HG03378 (cell line): ENCODE measurements around the gene MS4A14.
A peak's percentile ranks its signal among the peaks of the same experiment; 100 is the strongest.
"Not testable (repeated sequence)": the region's sequence is repeated elsewhere in the genome, so short reads cannot be mapped to it uniquely, and the experiment has no call there.

Source experiments
- ATAC-seq: cut with Tn5 transposase; IDR thresholded peaks from one replicate; pipeline ENCODE4 v1.9.1; 2021; ENCODE audit warnings: mild to moderate bottlenecking, moderate library complexity; ENCODE audit not compliant: unreplicated experiment

MS4A14 gene

DNA sequence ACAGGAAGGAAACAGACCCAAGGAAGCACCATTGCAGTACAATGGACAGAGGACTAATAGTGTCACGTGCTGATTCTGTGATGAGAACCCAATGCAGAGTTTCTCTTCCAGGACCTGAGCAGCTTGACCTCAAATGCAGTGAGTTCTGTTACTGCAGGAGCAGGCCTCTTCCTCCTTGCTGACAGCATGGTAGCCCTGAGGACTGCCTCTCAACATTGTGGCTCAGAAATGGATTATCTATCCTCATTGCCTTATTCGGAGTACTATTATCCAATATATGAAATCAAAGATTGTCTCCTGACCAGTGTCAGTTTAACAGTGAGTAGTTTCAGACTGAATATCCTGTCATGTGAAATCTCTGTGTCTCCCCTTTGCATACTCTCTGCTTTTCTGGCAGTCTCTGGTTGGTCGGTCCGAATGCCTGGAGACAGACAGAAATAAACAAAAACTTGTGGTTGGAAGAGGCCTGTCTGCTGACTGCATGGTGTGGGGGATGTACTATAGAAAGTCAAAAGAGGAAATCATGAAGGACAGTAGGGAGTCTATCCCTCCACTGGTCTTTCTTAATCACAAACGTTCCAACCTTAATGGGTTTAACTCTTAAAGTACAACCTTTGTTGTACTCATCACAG lies 6.9 kb upstream of the MS4A14 start:
- peak; percentile 93 for ATAC-seq

- no peak for ATAC-seq
Observed at GRCh38 chr11:60390419-60390818, 5.8 kb upstream of the MS4A14 start.

DNA sequence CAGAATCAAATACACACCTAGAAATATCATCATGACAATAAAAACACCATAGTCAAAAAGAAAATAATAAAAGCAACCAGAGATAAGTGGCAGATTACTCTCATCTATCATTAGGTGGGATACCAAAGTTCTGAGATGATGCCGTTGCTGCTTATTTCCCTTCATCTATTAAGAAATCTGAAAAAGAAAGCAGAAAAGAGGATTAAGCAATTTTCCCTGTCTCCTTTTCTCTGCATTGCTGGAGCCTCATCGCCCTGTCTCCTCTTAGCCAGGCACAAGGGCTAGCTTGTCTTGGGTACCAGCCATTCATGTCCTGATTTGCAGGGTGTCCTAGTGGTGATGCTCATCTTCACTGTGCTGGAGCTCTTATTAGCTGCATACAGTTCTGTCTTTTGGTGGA lies 3.9 kb upstream of the MS4A14 start:
- ATAC-seq, result no peak

DNA sequence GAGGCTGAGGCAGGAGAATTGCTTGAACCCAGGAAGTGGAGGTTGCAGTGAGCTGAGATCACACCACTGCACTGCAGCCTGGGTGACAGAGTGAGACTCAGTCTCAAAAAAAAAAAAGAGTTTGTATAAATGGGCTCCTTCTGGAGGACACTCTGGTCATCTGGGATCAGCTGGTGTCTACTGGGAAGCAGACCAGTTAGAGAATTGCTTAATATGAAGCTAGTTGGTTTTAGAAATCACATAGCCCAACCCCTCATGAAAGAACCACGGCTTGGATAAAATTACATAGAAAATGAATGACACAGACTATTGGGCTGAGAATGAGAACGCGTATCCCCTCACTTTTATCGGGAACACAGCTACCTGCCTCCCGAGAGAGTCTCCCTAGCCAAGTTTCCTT lies 3.2 kb upstream of the MS4A14 start:
- no peak for ATAC-seq

DNA sequence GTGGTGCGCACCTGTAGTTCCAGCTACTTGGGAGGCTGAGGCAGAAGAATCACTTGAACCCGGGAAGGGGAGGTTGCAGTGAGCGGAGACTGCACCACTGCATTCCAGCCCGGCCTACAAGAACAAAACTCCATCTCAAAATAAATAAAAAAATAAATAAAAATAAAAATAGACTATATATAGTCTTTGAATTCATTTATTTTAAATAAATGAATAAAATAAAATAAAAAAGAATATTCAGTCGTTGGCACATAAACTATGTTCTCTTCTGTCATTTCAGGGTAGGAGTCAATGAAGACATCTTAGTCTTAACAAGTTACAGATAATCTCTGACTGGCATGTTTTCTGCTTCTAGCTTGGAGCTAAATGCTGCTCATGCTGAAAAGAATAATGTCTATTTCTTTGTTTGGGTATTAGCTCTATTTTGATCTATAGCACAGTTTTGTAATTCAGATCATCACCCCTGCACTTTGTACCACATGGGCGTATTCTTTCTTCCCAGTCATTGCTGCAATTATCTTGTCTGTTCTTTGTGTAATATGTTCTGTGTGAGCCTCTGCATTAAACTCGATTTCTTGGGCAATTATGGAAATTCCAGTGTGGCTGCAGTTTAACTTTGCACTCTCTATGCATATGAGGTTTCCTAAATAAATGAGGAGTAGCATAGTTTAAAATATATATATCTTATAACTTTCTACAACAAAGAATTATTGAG lies 1.4 kb upstream of the MS4A14 start:
- ATAC-seq, result no peak

GRCh38 chr11:60396799-60397198 lies 540 bp downstream of the MS4A14 start:
- peak; percentile 82 for ATAC-seq

DNA sequence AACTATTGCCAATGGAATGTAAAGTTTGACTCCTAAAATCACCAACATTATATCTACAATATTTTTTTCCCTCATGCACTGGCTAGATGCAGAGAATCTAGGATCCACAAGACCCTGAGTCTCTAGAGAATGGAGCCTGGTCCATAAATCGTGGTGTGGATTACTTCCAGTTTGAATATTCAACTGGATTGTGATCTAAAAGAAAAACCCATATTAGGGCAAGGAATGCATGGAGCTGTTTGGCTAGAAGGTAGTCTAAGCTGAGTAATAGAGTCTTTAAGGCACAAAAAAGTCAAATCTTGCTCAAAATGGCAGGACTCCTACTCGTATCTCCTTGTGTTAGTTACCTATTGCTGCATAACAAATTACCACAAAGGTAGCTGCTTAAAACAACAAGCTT lies 23.8 kb downstream of the MS4A14 start:
- no peak for ATAC-seq

DNA sequence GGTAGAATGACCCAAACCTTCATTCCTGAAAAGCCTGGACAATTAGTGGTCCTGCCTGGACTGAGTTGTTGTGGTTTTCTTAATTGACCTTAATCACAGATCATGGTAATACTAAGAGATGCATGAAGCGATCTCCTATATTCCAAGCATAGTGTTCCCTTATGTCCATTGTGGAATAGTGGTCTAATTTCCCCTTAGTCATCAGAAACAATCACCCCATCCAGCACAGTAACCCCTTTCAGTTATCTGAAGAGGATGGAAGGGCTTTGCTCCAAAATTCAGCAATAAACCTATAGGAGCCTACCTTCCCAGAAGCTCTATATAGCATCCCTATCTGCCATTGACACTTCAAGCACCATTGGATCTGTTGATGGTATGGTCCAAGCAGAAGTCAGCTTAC lies 26.4 kb downstream of the MS4A14 start:
- no peak for ATAC-seq

- no peak for ATAC-seq
Observed at GRCh38 chr11:60428517-60428916, 32.3 kb downstream of the MS4A14 start.

DNA sequence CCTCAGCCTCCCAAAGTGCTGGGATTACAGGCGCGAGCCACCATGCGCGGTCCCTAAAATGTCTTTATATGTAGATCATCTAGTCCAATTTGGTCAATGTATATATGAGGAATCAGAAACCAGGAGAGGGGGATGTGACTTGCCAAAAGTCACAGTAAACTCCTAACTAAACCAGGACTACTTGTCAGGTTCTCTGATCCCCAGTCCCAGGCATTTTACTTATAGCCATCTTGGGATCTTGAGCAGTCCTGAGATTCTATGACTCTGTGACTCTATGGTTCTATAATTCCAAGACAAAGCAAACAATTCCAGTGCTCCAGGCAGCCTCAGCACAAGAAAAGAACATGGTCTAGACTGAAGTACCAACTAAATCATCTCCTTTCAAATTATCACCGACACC lies 33.0 kb downstream of the MS4A14 start, which contains the start of gene MS4A5:
MS4A5 (plus strand) TSS at position 301 of the 400 bp plus-strand sequence. CDS start 103 bp downstream, outside the sequence.
- no peak for ATAC-seq

- no peak for ATAC-seq
Observed at GRCh38 chr11:60431251-60431650, 35.0 kb downstream of the MS4A14 start.

GRCh38 chr11:60433401-60433800 lies 37.1 kb downstream of the MS4A14 start:
- no peak for ATAC-seq

- ATAC-seq, result no peak
Observed at GRCh38 chr11:60447070-60447469, 50.8 kb downstream of the MS4A14 start.

DNA sequence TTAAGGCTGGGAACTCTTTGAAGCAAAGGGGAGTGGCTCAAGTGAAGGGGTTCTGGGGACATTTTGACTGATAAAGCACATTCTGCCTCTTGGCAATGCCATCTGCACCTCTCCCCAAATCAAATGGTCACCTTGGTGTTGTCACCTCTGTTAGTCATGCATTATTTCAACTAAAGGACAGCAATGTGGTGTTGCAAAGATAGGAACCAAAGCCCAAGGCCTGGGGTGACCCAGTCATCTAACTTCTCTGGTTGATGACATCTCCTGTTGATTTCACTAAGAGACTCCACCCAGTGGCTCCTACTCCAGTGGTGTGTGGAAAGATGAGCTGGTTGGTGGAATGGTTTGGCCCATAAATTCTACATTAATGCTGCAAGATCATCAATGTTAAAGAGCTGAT lies 51.6 kb downstream of the MS4A14 start:
- ATAC-seq, result no peak

DNA sequence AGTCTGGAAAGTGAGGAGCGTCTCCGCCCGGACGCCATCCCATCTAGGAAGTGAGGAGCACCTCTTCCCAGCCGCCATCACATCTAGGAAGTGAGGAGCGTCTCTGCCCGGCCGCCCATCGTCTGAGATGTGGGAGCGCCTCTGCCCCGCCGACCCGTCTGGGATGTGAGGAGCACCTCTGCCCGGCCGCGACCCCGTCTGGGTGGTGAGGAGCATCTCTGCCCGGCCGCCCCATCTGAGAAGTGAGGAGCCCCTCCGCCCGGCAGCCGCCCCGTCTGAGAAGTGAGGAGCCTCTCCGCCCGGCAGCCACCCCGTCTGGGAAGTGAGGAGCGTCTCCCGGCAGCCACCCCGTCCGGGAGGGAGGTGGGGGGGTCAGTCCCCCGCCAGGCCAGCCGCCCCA lies 54.9 kb downstream of the MS4A14 start:
- not testable (repeated sequence) for ATAC-seq

- no peak for ATAC-seq
Observed at GRCh38 chr11:60454212-60454611, 58.0 kb downstream of the MS4A14 start.

DNA sequence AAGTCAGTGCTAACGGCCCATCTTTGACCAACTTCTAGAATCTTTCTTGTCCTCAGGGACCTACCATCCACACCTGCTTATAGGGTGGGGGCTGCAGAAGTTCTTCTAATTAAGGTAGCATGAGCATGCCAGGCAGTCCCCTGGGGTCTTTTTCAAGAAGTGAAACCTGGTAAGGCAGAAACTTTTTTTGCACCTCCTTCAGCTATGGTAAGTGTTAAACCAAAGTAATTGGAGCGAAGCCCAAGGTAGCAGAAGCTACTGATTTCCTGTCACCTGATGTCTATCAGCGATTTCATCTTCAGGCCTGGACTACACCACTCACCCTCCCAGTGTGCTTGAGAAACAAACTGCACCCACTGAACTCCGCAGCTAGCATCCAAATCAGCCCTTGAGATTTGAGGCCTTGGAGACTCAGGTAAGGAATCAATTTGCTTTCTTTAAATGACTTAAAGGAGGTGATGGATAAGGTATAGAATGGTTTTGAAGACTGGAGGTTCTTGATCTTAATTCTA lies 59.3 kb downstream of the MS4A14 start, which contains the start of gene MS4A1:
MS4A1 (plus strand) TSS at position 317 of the 512 bp plus-strand sequence. CDS start 6,528 bp downstream, outside the sequence.
- ATAC-seq, result peak; percentile 86

- peak; percentile 38 for ATAC-seq
Observed at GRCh38 chr11:60457576-60457975, 61.3 kb downstream of the MS4A14 start.

GRCh38 chr11:60459345-60459744 lies 63.1 kb downstream of the MS4A14 start:
- no peak for ATAC-seq
